Neural cell (in vitro differentiated cells): ENCODE measurements around the gene KRT85. TPM values are rescaled to one million over a fixed set of nuclear protein-coding genes. Genes with fewer than 3 reads are reported as not detected.

Experiments used
- H2AFZ ChIP-seq: fragments of 200-600, 300-800 bp; sonication (generic), shearing (Covaris generic); 2 replicates; pipeline ENCODE4 v1.6.0; 2014; ENCODE audit warnings: low read depth, mild to moderate bottlenecking, antibody characterized with exemption, low read length, moderate library complexity
- H3F3A ChIP-seq: fragments of 200-600 bp; shearing (Covaris generic); 2 replicates; pipeline ENCODE4 v1.6.1; 2016; ENCODE audit warnings: mild to moderate bottlenecking, moderate library complexity, mixed read lengths, antibody characterized with exemption, low read length; ENCODE audit not compliant: insufficient read depth, poor library complexity, severe bottlenecking
- H3K27ac ChIP-seq: fragments of 200-600, 300-800 bp; sonication (generic), shearing (Covaris generic); 2 replicates; pipeline ENCODE4 v1.5.1; 2014; ENCODE audit warnings: mild to moderate bottlenecking, low read length, moderate library complexity
- H3K27me3 ChIP-seq: fragments of 300-800, 200-600 bp; sonication (generic), shearing (Covaris generic); 2 replicates; pipeline ENCODE4 v1.6.0; 2014; ENCODE audit warnings: mild to moderate bottlenecking, low read depth, low read length, moderate library complexity; ENCODE audit not compliant: insufficient read depth
- H3K36me3 ChIP-seq: fragments of 300-800, 200-600 bp; sonication (generic), shearing (Covaris generic); 2 replicates; pipeline ENCODE4 v1.5.1; 2014; ENCODE audit warnings: mild to moderate bottlenecking, antibody characterized with exemption, low read length, moderate library complexity; ENCODE audit not compliant: insufficient read depth
- H3K4me2 ChIP-seq: fragments of 300-800, 200-600 bp; sonication (generic), shearing (Covaris generic); 2 replicates; pipeline ENCODE4 v1.6.0; 2014; ENCODE audit warnings: mild to moderate bottlenecking, low read length
- H3K4me3 ChIP-seq: fragments of 300-800, 200-600 bp; sonication (generic), shearing (Covaris generic); 2 replicates; pipeline ENCODE4 v1.5.1; 2014; ENCODE audit warnings: mild to moderate bottlenecking, low read length, moderate library complexity
- H3K79me2 ChIP-seq: fragments of 200-600 bp; shearing (Covaris generic); replicated peaks from 2 replicates; pipeline ENCODE4 v1.6.0; 2014; ENCODE audit warnings: mild to moderate bottlenecking, low read length, moderate library complexity; ENCODE audit not compliant: insufficient read depth
- H3K9ac ChIP-seq: fragments of 300-800, 200-600 bp; sonication (generic), shearing (Covaris generic); 2 replicates; pipeline ENCODE4 v1.6.1; 2016; ENCODE audit warnings: mild to moderate bottlenecking, low read length, mixed read lengths
- H3K9me2 ChIP-seq: fragments of 200-600 bp; shearing (Covaris generic); 2 replicates; pipeline ENCODE4 v1.6.1; 2016; ENCODE audit warnings: mild to moderate bottlenecking, low read length, mixed read lengths; ENCODE audit not compliant: insufficient read depth
- H3K9me3 ChIP-seq: fragments of 200-600, 300-800 bp; sonication (generic), shearing (Covaris generic); 2 replicates; pipeline ENCODE4 v1.6.1; 2016; ENCODE audit warnings: mild to moderate bottlenecking, mixed run types, low read length, moderate library complexity, mixed read lengths
- H4K20me1 ChIP-seq: fragments of 200-600 bp; shearing (Covaris generic); 2 replicates; pipeline ENCODE4 v1.6.1; 2016; ENCODE audit warnings: mild to moderate bottlenecking, mixed run types; ENCODE audit not compliant: insufficient read depth
- CTCF ChIP-seq: fragments of 450-650 bp; IDR thresholded peaks from 2 replicates; pipeline ENCODE4 v1.5.1; 2014; ENCODE audit warnings: antibody characterized with exemption, mild to moderate bottlenecking, moderate library complexity; ENCODE audit not compliant: poor library complexity, severe bottlenecking
- EP300 ChIP-seq: fragments of 450-650 bp; conservative IDR thresholded peaks from 2 replicates; pipeline ENCODE4 v1.6.1; 2014; ENCODE audit warnings: antibody characterized with exemption, mild to moderate bottlenecking, moderate library complexity; ENCODE audit not compliant: poor library complexity, severe bottlenecking
- EZH2 ChIP-seq: fragments of 200-600, 300-800 bp; shearing (Covaris generic), sonication (generic); IDR thresholded peaks from 2 replicates; pipeline ENCODE4 v1.6.1; 2014; ENCODE audit warnings: antibody characterized with exemption, low read length, borderline replicate concordance, mild to moderate bottlenecking; ENCODE audit not compliant: insufficient read depth, poor library complexity, severe bottlenecking
- MXI1 ChIP-seq: fragments of 450-650 bp; conservative IDR thresholded peaks from 2 replicates; pipeline ENCODE4 v1.6.1; 2014; ENCODE audit warnings: antibody characterized with exemption, mild to moderate bottlenecking; ENCODE audit not compliant: poor library complexity, severe bottlenecking
- POLR2AphosphoS5 ChIP-seq: IDR thresholded peaks from 2 replicates; pipeline ENCODE4 v1.6.1; 2012
- RAD21 ChIP-seq: fragments of 450-650 bp; conservative IDR thresholded peaks from 2 replicates; pipeline ENCODE4 v1.6.1; 2014; ENCODE audit warnings: antibody characterized with exemption, mild to moderate bottlenecking, moderate library complexity
- SMC3 ChIP-seq: fragments of 450-650 bp; conservative IDR thresholded peaks from 2 replicates; pipeline ENCODE4 v1.6.1; 2014; ENCODE audit warnings: antibody characterized with exemption, mild to moderate bottlenecking, moderate library complexity; ENCODE audit not compliant: poor library complexity
- TAF1 ChIP-seq: IDR thresholded peaks from 2 replicates; pipeline ENCODE4 v1.6.1; 2012; ENCODE audit warnings: low read depth
- polyA plus RNA-seq: library from polyadenylated mRNA; depleted of rRNA; stranded (reverse); fragments of >200 nt; gene quantifications from 2 replicates; pipeline ENCODE4 v1.2.3, GENCODE V29; 2014
- TF ChIP-seq, protein P1 (sequence below): IDR thresholded peaks from 2 replicates; pipeline ENCODE4 v1.6.1; 2012; ENCODE audit warnings: borderline replicate concordance

The KRT85 gene
- polyA plus RNA-seq, 1 donor from 2014 or later: not detected

GRCh38 chr12:52353766-52354165 lies 13.5 kb downstream of the KRT85 start:
- TF ChIP-seq, protein P1, sequence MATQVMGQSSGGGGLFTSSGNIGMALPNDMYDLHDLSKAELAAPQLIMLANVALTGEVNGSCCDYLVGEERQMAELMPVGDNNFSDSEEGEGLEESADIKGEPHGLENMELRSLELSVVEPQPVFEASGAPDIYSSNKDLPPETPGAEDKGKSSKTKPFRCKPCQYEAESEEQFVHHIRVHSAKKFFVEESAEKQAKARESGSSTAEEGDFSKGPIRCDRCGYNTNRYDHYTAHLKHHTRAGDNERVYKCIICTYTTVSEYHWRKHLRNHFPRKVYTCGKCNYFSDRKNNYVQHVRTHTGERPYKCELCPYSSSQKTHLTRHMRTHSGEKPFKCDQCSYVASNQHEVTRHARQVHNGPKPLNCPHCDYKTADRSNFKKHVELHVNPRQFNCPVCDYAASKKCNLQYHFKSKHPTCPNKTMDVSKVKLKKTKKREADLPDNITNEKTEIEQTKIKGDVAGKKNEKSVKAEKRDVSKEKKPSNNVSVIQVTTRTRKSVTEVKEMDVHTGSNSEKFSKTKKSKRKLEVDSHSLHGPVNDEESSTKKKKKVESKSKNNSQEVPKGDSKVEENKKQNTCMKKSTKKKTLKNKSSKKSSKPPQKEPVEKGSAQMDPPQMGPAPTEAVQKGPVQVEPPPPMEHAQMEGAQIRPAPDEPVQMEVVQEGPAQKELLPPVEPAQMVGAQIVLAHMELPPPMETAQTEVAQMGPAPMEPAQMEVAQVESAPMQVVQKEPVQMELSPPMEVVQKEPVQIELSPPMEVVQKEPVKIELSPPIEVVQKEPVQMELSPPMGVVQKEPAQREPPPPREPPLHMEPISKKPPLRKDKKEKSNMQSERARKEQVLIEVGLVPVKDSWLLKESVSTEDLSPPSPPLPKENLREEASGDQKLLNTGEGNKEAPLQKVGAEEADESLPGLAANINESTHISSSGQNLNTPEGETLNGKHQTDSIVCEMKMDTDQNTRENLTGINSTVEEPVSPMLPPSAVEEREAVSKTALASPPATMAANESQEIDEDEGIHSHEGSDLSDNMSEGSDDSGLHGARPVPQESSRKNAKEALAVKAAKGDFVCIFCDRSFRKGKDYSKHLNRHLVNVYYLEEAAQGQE: no peak
- TF ChIP-seq POLR2AphosphoS5 (no peak), TAF1 (no peak), SMC3 (no peak), CTCF (no peak), MXI1 (no peak), RAD21 (no peak), EP300 (no peak), EZH2 (no peak)
- Histone ChIP-seq H3K4me2 (no peak overlapping the region), H3K9me2 (no peaks in the 10 kb centered on the region), H3K27me3 (no peaks in the 10 kb centered on the region), H3K79me2 (no peaks in the 10 kb centered on the region), H3K4me3 (no peak overlapping the region), H4K20me1 (no peaks in the 10 kb centered on the region), H3K9ac (no peak overlapping the region), H3F3A (no peaks in the 10 kb centered on the region), H3K36me3 (no peaks in the 10 kb centered on the region), H2AFZ (no peak overlapping the region), H3K9me3 (no peaks in the 10 kb centered on the region), H3K27ac (no peak overlapping the region)

DNA sequence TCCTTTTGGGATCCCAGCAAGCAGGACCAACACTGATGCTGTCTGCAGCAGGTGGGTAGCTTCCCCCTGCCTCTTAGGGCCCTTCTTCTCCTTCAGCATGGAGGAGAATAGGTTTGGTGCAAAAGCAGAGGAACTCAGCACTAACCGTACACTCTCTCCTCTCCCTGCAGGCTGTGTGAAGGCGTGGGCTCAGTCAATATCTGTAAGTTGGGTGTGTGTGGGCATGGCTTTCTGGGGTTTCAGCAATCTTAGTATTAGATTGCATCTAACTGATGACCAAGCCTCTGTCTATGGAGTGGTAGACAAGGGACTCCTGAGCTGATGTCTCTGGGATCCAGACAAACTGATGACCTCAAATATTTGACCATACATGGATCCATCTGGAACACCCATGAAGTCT lies 14.3 kb downstream of the KRT85 start:
- H3K27me3 ChIP-seq: no peaks in the 10 kb centered on the region
- H3K9me3 ChIP-seq: no peaks in the 10 kb centered on the region
- H3K36me3 ChIP-seq: no peaks in the 10 kb centered on the region
- H3K4me2 ChIP-seq: no peak overlapping the region
- H4K20me1 ChIP-seq: no peaks in the 10 kb centered on the region
- no peak overlapping the region for H2AFZ ChIP-seq
- no peak overlapping the region for H3K9ac ChIP-seq
- H3K27ac ChIP-seq: no peak overlapping the region
- no peaks in the 10 kb centered on the region for H3F3A ChIP-seq
- H3K4me3 ChIP-seq: no peak overlapping the region
- no peak for TF ChIP-seq POLR2AphosphoS5
- no peak for TF ChIP-seq CTCF
- TF ChIP-seq EP300: no peak
- no peak for TF ChIP-seq MXI1
- TF ChIP-seq SMC3: no peak
- TF ChIP-seq EZH2: no peak
- TF ChIP-seq, protein P1: no peak
- no peaks in the 10 kb centered on the region for H3K9me2 ChIP-seq
- H3K79me2 ChIP-seq: no peaks in the 10 kb centered on the region
